ENCODE data around the gene KLK15.

DNA sequence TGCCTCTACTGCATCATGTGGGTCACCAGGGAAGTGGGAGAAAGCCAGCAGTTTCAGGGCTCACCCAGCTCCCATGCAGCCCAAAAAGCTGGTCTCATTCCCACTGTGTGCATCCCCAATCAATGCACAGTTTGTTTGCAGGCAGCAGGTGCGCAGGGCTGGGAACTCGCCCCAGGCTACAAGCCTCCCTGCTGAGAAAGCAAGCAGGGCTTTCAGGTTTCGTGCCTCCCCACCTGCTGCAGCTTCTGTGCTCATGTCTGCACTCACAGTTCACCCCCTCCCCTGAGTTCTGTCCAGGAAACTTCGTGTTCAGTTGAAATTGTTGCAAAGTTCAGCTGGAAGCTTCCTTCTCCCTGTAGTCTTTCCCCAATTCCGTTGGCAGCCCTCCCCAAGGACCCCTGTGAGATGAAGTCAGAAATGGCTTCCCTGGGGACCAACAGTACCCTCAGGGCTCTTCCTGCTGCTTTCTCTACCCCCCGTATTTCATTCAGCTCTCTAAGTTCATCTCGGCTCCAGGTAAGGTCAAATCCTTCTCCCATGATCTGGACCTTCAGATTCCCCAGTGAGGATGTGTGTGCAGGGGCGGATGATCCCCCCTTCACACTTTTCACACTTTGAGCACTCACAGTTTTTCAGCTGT lies 11.0 kb upstream of the KLK15 start:
- TF ChIP-seq POLR2A (IDR thresholded peaks at IDR 0.05; ENCODE audit: low read depth) (no peak), POLR2AphosphoS5 (IDR thresholded peaks at IDR 0.05) (no peak)
- TF ChIP-seq, protein P1, sequence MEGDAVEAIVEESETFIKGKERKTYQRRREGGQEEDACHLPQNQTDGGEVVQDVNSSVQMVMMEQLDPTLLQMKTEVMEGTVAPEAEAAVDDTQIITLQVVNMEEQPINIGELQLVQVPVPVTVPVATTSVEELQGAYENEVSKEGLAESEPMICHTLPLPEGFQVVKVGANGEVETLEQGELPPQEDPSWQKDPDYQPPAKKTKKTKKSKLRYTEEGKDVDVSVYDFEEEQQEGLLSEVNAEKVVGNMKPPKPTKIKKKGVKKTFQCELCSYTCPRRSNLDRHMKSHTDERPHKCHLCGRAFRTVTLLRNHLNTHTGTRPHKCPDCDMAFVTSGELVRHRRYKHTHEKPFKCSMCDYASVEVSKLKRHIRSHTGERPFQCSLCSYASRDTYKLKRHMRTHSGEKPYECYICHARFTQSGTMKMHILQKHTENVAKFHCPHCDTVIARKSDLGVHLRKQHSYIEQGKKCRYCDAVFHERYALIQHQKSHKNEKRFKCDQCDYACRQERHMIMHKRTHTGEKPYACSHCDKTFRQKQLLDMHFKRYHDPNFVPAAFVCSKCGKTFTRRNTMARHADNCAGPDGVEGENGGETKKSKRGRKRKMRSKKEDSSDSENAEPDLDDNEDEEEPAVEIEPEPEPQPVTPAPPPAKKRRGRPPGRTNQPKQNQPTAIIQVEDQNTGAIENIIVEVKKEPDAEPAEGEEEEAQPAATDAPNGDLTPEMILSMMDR (IDR thresholded peaks at IDR 0.05) = no peak

Data from esophagus muscularis mucosa (tissue), 3 donors.